ENCODE measurements around the gene FLAD1.
A peak's percentile ranks its signal among the peaks of the same experiment; 100 is the strongest.
"Not testable (repeated sequence)": the region's sequence is repeated elsewhere in the genome, so short reads cannot be mapped to it uniquely, and the experiment has no call there.

The FLAD1 gene

GRCh38 chr1:154971341-154971998 lies 11.7 kb upstream of the FLAD1 start:
- Histone ChIP-seq H3K36me3 (ENCODE audit: control insufficient read depth, insufficient read depth, low read length, severe bottlenecking) (peaks cover 20% of the 10 kb centered on the region), H3K9me3 (ENCODE audit: control insufficient read depth, low read length) (no peaks in the 10 kb centered on the region), H3K27me3 (replicated peaks; ENCODE audit: control insufficient read depth, insufficient read depth, low read length) (no peaks in the 10 kb centered on the region), H3K4me3 (ENCODE audit: low read length) (peak overlapping the region; percentile 92), H3K4me1 (ENCODE audit: control insufficient read depth, insufficient read depth, low read length) (peaks cover 63% of the 10 kb centered on the region), H3K9ac (ENCODE audit: low read length) (peak overlapping the region; percentile 97)
- peak; percentile 57 for DNase-seq (ENCODE audit: low read depth)

GRCh38 chr1:154972213-154972516 lies 11.0 kb upstream of the FLAD1 start:
- Histone ChIP-seq H3K36me3 (ENCODE audit: control insufficient read depth, insufficient read depth, low read length, severe bottlenecking) (peaks cover 13% of the 10 kb centered on the region), H3K4me1 (ENCODE audit: control insufficient read depth, insufficient read depth, low read length) (peaks cover 62% of the 10 kb centered on the region), H3K27me3 (replicated peaks; ENCODE audit: control insufficient read depth, insufficient read depth, low read length) (no peaks in the 10 kb centered on the region), H3K9me3 (ENCODE audit: control insufficient read depth, low read length) (no peaks in the 10 kb centered on the region), H3K9ac (ENCODE audit: low read length) (peak overlapping the region; percentile 97), H3K4me3 (ENCODE audit: low read length) (peak overlapping the region; percentile 90)
- DNase-seq (ENCODE audit: low read depth) = no peak

- DNase-seq (ENCODE audit: low read depth) = peak; percentile 92
- Histone ChIP-seq H3K4me1 (ENCODE audit: control insufficient read depth, insufficient read depth, low read length) (peaks cover 57% of the 10 kb centered on the region), H3K9ac (ENCODE audit: low read length) (peak overlapping the region; percentile 97), H3K4me3 (ENCODE audit: low read length) (peak overlapping the region; percentile 90), H3K9me3 (ENCODE audit: control insufficient read depth, low read length) (no peaks in the 10 kb centered on the region), H3K27me3 (replicated peaks; ENCODE audit: control insufficient read depth, insufficient read depth, low read length) (no peaks in the 10 kb centered on the region), H3K36me3 (ENCODE audit: control insufficient read depth, insufficient read depth, low read length, severe bottlenecking) (peaks cover 7% of the 10 kb centered on the region)
Observed at GRCh38 chr1:154972517-154973343, 10.4 kb upstream of the FLAD1 start.

GRCh38 chr1:154973344-154974101 lies 9.6 kb upstream of the FLAD1 start:
- H3K4me1 ChIP-seq (ENCODE audit: control insufficient read depth, insufficient read depth, low read length) = peaks cover 49% of the 10 kb centered on the region
- no peaks in the 10 kb centered on the region for H3K9me3 ChIP-seq (ENCODE audit: control insufficient read depth, low read length)
- peak overlapping the region; percentile 97 for H3K9ac ChIP-seq (ENCODE audit: low read length)
- peak overlapping the region; percentile 90 for H3K4me3 ChIP-seq (ENCODE audit: low read length)
- H3K27me3 ChIP-seq (replicated peaks; ENCODE audit: control insufficient read depth, insufficient read depth, low read length) = no peaks in the 10 kb centered on the region
- H3K36me3 ChIP-seq (ENCODE audit: control insufficient read depth, insufficient read depth, low read length, severe bottlenecking) = peaks cover 5% of the 10 kb centered on the region
- DNase-seq (ENCODE audit: low read depth) = peak; percentile 98

- peak; percentile 100 for DNase-seq (ENCODE audit: low read depth)
- H3K36me3 ChIP-seq (ENCODE audit: control insufficient read depth, insufficient read depth, low read length, severe bottlenecking) = peaks cover 8% of the 10 kb centered on the region
- H3K9me3 ChIP-seq (ENCODE audit: control insufficient read depth, low read length) = no peaks in the 10 kb centered on the region
- H3K27me3 ChIP-seq (replicated peaks; ENCODE audit: control insufficient read depth, insufficient read depth, low read length) = no peaks in the 10 kb centered on the region
- peak within 1 kb of the TSS; percentile 90 for H3K4me3 ChIP-seq (ENCODE audit: low read length)
- H3K4me1 ChIP-seq (ENCODE audit: control insufficient read depth, insufficient read depth, low read length) = peaks cover 41% of the 10 kb centered on the region
- peak within 1 kb of the TSS; percentile 97 for H3K9ac ChIP-seq (ENCODE audit: low read length)
Observed at GRCh38 chr1:154974102-154974807, 8.9 kb upstream of the FLAD1 start, which contains the start of gene CKS1B. Gene CKS1B (plus strand): TSS chr1:154974681. CDS start chr1:154974746, 65 bp downstream.

- Histone ChIP-seq H3K4me3 (ENCODE audit: low read length) (peak overlapping the region; percentile 90), H3K4me1 (ENCODE audit: control insufficient read depth, insufficient read depth, low read length) (peaks cover 38% of the 10 kb centered on the region), H3K36me3 (ENCODE audit: control insufficient read depth, insufficient read depth, low read length, severe bottlenecking) (peaks cover 11% of the 10 kb centered on the region), H3K9me3 (ENCODE audit: control insufficient read depth, low read length) (no peaks in the 10 kb centered on the region), H3K9ac (ENCODE audit: low read length) (peak overlapping the region; percentile 97), H3K27me3 (replicated peaks; ENCODE audit: control insufficient read depth, insufficient read depth, low read length) (no peaks in the 10 kb centered on the region)
- DNase-seq (ENCODE audit: low read depth) = peak; percentile 99
Observed at GRCh38 chr1:154974808-154975408, 8.2 kb upstream of the FLAD1 start.

- peak; percentile 80 for DNase-seq (ENCODE audit: low read depth)
- Histone ChIP-seq H3K9ac (ENCODE audit: low read length) (peak overlapping the region; percentile 97), H3K27me3 (replicated peaks; ENCODE audit: control insufficient read depth, insufficient read depth, low read length) (no peaks in the 10 kb centered on the region), H3K4me3 (ENCODE audit: low read length) (peak overlapping the region; percentile 90), H3K9me3 (ENCODE audit: control insufficient read depth, low read length) (no peaks in the 10 kb centered on the region), H3K36me3 (ENCODE audit: control insufficient read depth, insufficient read depth, low read length, severe bottlenecking) (peaks cover 11% of the 10 kb centered on the region), H3K4me1 (ENCODE audit: control insufficient read depth, insufficient read depth, low read length) (peaks cover 38% of the 10 kb centered on the region)
Observed at GRCh38 chr1:154975409-154976059, 7.6 kb upstream of the FLAD1 start.

- H3K4me3 ChIP-seq (ENCODE audit: low read length); H3K9ac ChIP-seq (ENCODE audit: low read length); DNase-seq (ENCODE audit: low read depth); H3K9me3 ChIP-seq (ENCODE audit: control insufficient read depth, low read length); H3K27me3 ChIP-seq (replicated peaks; ENCODE audit: control insufficient read depth, insufficient read depth, low read length): not testable (repeated sequence)
- H3K36me3 ChIP-seq (ENCODE audit: control insufficient read depth, insufficient read depth, low read length, severe bottlenecking) = peaks cover 11% of the 10 kb centered on the region
- H3K4me1 ChIP-seq (ENCODE audit: control insufficient read depth, insufficient read depth, low read length) = peaks cover 22% of the 10 kb centered on the region
Observed at GRCh38 chr1:154977762-154978161, 5.4 kb upstream of the FLAD1 start.

GRCh38 chr1:154978360-154978759 lies 4.8 kb upstream of the FLAD1 start:
- no peak for DNase-seq (ENCODE audit: low read depth)
- no peak overlapping the region for H3K4me3 ChIP-seq (ENCODE audit: low read length)
- H3K9me3 ChIP-seq (ENCODE audit: control insufficient read depth, low read length) = no peaks in the 10 kb centered on the region
- H3K27me3 ChIP-seq (replicated peaks; ENCODE audit: control insufficient read depth, insufficient read depth, low read length) = no peaks in the 10 kb centered on the region
- H3K4me1 ChIP-seq (ENCODE audit: control insufficient read depth, insufficient read depth, low read length) = peaks cover 16% of the 10 kb centered on the region
- peaks cover 11% of the 10 kb centered on the region for H3K36me3 ChIP-seq (ENCODE audit: control insufficient read depth, insufficient read depth, low read length, severe bottlenecking)
- H3K9ac ChIP-seq (ENCODE audit: low read length) = no peak overlapping the region

- Histone ChIP-seq H3K9ac (ENCODE audit: low read length) (peak overlapping the region; percentile 92), H3K4me3 (ENCODE audit: low read length) (peak overlapping the region; percentile 96), H3K36me3 (ENCODE audit: control insufficient read depth, insufficient read depth, low read length, severe bottlenecking) (peaks cover 11% of the 10 kb centered on the region), H3K9me3 (ENCODE audit: control insufficient read depth, low read length) (no peaks in the 10 kb centered on the region), H3K27me3 (replicated peaks; ENCODE audit: control insufficient read depth, insufficient read depth, low read length) (no peaks in the 10 kb centered on the region), H3K4me1 (ENCODE audit: control insufficient read depth, insufficient read depth, low read length) (peaks cover 23% of the 10 kb centered on the region)
- DNase-seq (ENCODE audit: low read depth) = no peak
Observed at GRCh38 chr1:154982341-154982740, 803 bp upstream of the FLAD1 start.

Measured in adipocyte (in vitro differentiated cells).